ENCODE measurements around the gene HOXB6. TPM values are rescaled to one million over a fixed set of nuclear protein-coding genes. Genes with fewer than 3 reads are reported as not detected.

HOXB6 gene
- total RNA-seq, 1 donor from 2014 or later = not detected

GRCh38 chr17:48634493-48635208 lies 29.9 kb upstream of the HOXB6 start:
- DNase-seq (ENCODE audit: low spot score) = no peak

GRCh38 chr17:48633266-48633677 lies 28.5 kb upstream of the HOXB6 start:
- no peak for DNase-seq (ENCODE audit: low spot score)

DNA sequence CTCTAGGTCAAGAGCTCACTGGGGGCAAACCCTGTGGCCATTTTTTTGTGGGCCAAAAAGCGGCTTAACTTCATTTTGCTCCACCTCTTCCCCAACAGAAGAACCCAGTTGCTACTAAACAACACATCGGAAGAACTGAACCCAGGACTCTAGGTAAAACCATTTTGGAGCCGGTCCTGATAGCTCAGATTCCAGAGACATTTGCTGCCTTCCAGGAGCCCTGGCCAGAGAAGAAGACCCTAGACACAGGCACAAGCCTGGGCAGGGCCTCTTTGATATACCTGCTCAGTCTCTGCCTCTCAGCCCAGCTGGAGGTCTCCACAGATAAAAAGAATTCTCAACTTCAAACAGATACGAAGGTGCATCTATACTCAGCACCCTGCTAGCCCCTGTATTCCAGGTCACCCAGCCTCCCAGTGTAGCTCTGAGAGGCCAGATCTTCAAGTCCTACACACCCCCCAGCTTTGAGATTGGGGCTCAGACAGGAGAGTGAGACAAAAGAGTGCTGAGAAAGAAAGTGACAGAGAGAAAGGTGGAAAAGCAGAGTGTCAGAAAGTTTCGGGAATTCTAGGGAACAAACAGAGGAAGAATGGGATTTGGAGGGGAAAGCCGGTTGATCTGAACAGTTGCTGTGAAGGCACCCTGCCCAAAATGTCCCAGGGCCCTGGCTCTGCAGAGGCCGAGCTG lies 27.9 kb upstream of the HOXB6 start:
- no peak for DNase-seq (ENCODE audit: low spot score)

GRCh38 chr17:48631693-48632578 lies 27.1 kb upstream of the HOXB6 start:
- no peak for DNase-seq (ENCODE audit: low spot score)

- DNase-seq (ENCODE audit: low spot score) = no peak
These were observed 26.3 kb upstream of the HOXB6 start for GRCh38 chr17:48630925-48631692.

DNA sequence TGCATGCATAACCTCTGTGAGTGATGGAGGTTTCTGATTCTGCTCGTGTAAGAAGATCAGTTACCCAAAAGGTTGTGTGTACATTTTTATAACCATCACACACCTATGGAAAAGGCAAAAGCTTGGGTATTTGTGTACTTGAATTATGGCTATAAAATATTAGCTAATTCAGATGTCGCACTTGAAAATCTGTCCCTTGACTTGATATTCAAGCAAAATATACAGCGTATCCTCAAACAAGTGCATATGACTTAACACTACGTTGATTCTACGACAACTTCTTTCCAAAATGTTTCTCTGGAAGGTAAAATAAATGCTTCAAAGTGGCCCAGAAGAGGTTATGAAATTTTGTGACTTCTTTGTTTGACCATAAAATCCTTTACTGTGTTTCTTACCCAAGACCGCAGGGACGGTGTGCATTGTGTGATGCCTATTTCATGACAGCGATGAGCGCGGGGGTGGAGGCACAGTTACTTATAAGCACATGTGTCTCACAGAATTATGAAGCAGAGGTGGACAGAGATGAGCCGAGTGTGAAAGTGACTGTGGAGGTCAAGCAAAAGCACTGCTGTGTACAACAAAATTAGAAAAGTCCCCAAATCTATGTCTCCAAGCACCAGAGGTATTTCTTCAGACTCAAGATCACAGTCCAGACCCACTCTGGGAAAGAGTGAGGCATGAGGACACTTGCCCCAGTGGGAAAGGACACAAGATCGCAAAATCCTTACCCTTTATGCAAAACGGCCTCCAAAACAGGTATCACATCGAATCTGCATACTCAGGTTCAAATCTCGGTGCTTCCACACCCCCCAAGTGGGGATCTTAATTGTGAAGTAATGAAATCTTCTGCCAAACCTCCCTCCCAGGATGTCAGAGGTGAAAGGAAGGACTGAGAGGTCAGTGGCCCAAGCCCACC lies 25.5 kb upstream of the HOXB6 start:
- no peak for DNase-seq (ENCODE audit: low spot score)

- no peak for DNase-seq (ENCODE audit: low spot score)
These were observed 24.6 kb upstream of the HOXB6 start for GRCh38 chr17:48629411-48629759.

DNA sequence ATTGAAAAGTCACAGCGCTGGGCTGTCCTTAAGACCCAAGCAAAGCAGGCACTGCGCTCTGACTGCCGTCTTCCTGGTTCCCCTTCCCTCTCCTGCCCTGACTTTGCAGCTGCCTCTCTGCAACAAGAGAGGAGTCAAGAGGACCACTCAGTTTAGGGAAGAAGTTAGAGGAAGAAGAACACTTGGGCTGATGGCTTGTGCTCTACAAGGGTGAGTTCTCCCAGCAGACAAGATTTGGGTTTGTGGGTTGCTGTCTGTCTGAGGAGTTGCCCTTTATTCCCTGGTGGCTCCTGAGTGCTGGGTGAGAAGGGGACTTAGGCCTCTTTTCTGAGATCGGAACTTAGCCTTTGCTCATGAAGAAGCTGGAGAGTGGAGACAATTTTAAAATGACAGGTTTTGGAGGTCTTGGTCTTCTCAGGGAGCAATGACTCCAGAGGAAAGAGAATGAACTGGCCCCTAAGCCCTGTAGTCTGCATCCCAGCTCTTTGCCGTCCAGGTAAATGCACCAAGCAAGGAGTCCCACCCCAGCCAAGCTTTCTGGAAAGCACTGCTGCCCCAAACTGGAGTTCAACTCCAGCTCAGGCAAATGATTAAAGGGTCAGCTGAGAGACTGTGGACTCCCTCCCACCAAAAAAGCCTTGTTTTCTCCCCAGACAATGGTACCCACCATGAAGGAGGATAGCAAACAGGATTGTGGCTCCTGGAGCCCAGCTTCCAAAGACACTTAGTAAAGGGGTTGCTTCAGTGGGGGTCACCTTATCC lies 24.0 kb upstream of the HOXB6 start:
- DNase-seq (ENCODE audit: low spot score) = no peak

DNA sequence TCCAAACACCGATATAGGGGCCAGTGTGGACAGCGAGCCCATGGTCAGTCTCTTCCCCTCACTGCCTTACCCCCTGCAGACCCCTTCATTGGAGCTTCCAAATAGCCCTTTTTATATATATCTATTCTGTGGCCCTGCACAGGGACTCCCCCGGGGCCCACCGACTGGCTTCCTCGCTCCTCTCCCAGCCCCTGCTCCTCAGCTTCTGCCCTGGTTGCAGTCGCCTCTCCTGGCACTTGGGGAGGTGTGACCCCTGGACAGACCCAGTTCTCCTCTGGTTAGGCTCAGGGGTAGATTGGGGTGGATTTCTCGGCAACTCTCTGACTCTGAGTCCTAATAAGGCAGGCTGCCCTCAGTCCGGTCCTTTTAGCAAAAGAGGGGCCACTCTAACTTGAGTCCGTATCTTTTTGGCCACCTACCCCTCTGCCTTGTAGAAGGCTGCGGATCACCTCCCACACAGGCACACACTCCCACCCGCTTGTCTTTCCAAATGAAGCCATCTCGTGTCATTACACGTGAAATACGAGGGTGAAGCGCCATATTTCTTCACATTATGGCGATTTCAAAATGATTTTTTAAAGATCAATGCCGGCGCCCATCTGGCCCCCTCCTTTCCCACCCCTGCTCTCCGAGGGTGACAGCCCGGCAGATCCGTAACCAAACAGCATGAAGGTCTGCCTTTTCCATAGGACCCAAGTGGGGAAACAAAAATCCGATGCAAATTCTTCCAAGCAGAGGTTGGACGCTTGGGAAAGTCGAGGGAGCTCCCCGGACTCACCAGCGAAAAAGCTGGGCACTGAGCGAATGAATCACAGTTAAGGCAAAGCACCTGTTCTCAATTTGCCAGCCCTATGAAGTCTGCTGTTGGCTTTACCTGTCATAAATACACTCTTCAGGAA lies 23.1 kb upstream of the HOXB6 start:
- no peak for DNase-seq (ENCODE audit: low spot score)

GRCh38 chr17:48627118-48627597 lies 22.4 kb upstream of the HOXB6 start:
- DNase-seq (ENCODE audit: low spot score) = no peak

- no peak for DNase-seq (ENCODE audit: low spot score)
These were observed 21.7 kb upstream of the HOXB6 start, which contains the start of gene HOXB9 for GRCh38 chr17:48626245-48627117. Gene HOXB9 (minus strand): TSS chr17:48626358. CDS start chr17:48626269, 89 bp downstream.

- no peak for DNase-seq (ENCODE audit: low spot score)
These were observed 20.9 kb upstream of the HOXB6 start for GRCh38 chr17:48625495-48626244.

DNA sequence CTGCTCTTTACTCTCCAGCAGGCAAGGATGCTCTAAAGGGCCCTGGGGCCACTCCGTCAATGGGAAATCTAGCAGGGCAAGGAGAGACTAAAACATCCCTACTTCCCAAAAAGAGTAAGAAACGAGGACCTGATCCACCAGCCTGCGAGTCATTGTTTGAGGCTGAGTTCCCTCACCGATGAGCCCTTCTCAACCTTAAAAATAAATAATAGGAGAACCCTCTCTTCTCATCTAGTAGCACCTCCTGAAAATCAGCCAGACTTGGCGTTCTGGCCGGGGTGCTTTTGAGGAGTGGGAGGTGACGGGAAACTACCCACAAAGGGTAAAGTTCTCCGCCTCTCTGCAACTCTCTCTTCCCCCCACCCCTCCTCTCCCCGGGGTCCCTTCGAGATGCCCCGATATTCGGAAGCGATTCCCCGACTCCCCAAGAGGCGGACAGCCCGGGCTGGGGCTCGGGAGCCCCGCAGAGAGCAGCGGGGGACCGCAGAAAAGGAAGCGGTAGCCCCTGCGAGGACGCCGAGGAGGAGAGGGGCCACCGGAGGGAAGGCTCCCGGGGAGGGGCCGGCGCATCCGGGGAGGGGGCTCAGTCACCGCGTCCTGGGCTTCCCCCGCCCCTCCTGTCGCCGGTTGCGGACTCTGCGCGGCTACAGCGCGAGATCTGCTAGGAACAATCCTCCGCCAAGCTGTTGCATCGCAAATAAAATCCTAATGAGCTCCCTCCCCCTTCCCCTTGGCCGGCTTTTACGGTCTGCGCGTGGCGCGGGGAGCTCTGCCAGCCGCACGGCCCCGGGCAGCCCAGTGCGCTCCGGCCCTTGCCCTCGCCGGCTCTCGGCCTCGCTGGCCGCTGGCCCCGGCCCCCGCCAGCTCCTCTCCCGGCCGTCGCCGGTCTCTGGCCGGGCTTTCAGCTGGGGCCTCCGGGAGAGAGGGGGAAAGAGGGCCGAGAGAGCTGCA lies 20.0 kb upstream of the HOXB6 start:
- no peak for DNase-seq (ENCODE audit: low spot score)

DNA sequence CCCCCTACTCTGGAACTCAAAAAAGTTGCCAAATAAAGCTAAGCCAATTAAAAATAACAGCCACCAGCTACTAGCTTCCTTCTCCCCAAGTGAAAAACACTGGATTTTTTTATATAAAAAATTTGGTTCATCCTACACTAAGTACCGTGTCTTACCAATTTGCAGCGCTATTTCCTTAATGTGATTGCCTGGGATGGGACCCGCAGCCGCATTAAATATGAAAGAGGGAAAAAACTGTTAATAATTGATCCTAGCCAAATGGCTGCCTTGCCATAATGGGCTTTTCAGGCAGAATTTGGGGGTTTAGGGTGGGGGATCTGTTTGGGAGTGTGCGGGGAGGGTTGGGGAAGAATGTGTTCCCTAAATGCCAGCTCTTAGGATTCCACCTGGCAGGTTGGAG lies 19.3 kb upstream of the HOXB6 start:
- no peak for DNase-seq (ENCODE audit: low spot score)

DNA sequence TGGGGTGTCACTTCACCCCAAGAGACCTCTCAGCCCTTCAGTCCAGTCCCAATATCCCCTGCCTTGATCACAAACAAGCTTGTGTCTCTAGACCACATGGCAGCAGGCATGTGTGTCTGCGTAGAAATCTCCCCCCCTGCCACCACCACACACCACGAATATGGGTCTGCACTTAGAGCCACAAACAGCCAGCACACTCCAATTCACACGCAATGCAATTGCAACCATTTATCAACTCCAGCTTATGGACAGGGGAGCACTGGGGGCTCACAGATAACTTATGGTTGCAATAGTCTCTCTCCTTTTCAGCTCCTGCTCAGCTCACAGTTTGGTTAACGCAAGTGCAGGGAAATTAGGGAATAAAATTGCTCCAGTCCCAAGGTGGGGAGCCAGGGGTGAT lies 18.8 kb upstream of the HOXB6 start:
- no peak for DNase-seq (ENCODE audit: low spot score)

GRCh38 chr17:48622857-48623256 lies 18.1 kb upstream of the HOXB6 start:
- DNase-seq (ENCODE audit: low spot score) = no peak
